ENCODE data around the gene CSMD2.

- TF ChIP-seq, protein P1, sequence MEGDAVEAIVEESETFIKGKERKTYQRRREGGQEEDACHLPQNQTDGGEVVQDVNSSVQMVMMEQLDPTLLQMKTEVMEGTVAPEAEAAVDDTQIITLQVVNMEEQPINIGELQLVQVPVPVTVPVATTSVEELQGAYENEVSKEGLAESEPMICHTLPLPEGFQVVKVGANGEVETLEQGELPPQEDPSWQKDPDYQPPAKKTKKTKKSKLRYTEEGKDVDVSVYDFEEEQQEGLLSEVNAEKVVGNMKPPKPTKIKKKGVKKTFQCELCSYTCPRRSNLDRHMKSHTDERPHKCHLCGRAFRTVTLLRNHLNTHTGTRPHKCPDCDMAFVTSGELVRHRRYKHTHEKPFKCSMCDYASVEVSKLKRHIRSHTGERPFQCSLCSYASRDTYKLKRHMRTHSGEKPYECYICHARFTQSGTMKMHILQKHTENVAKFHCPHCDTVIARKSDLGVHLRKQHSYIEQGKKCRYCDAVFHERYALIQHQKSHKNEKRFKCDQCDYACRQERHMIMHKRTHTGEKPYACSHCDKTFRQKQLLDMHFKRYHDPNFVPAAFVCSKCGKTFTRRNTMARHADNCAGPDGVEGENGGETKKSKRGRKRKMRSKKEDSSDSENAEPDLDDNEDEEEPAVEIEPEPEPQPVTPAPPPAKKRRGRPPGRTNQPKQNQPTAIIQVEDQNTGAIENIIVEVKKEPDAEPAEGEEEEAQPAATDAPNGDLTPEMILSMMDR (IDR thresholded peaks at IDR 0.05), result no peak
- TF ChIP-seq POLR2A (IDR thresholded peaks at IDR 0.05) (no peak), POLR2AphosphoS5 (IDR thresholded peaks at IDR 0.05) (no peak)
Measured at GRCh38 chr1:33562563-33562962, 602.5 kb downstream of the CSMD2 start.

Measured in upper lobe of left lung (tissue), 4 donors.